Stimulated activated CD4-positive, alpha-beta T cell treated with anti-CD3 and anti-CD28 coated beads, Interleukin-2, amount 100 ng/mL, for 4 hours (primary cell): ENCODE data around the gene HSPH1.
A peak's percentile ranks its signal among the peaks of the same experiment; 100 is the strongest.

Source experiments
- DNase-seq: peaks from one replicate; pipeline ENCODE4 v3.0.0-alpha.2; 2020; ENCODE audit warnings: low read depth

HSPH1 gene

GRCh38 chr13:31161557-31162150 is at the start of gene HSPH1:
Gene HSPH1, minus strand, starts transcription at chr13:31161904. Its CDS starts 322 bp downstream, at chr13:31161582.
- peak; percentile 99 for DNase-seq

GRCh38 chr13:31209841-31210210 is 48.1 kb upstream of the HSPH1 start:
- DNase-seq: no peak

GRCh38 chr13:31209172-31209840 is 47.6 kb upstream of the HSPH1 start:
- DNase-seq: no peak

DNA sequence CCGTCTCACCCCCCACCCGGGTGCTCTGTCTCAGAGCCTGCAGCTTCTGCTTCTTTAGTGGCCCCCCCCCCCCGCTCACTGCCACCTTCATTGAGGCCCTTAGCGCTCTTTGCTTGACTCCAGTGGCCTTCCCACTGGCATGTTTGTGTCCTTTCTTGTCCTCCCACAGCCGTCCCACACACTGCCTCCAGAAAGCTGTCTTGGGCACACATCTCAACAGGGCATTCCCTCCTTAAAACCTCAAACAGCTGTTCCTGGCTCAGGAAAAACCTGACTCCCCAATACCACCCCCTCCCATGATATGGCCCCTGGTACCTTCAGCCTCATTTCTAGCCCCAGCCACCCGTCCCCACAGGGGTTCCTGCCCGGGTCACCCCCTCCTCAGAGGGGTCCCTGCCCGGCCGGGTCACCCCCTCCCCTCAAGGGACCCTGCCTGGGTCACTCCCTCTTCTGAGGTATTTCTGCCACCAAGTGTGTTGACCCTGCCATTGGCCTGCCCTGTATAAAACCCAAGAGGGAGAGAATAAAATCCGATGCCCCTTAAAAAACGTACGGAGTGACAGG is 46.9 kb upstream of the HSPH1 start:
- no peak for DNase-seq

- DNase-seq: no peak
Observed at GRCh38 chr13:31207661-31208552, 46.2 kb upstream of the HSPH1 start.

DNA sequence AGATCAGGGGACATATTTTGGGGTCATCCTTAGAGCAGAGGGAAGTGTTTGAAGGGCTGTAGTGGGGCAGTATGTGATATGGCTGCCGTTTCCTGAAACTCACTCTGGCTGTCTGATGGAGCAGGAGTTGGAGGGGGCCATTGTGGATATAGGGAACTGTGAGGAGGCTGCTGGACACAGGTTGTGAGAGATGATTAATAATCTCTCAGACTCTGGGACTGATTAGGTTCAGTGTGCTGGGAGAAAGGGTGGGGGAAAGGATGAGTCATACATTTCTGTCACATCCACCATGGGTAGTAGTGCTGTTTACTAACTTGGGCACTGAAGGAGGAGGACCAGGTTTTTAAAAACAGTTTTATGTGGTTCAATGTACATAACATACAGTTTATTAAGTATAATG is 42.9 kb upstream of the HSPH1 start:
- DNase-seq: peak; percentile 10

GRCh38 chr13:31201341-31202031 is 39.8 kb upstream of the HSPH1 start:
- no peak for DNase-seq

DNA sequence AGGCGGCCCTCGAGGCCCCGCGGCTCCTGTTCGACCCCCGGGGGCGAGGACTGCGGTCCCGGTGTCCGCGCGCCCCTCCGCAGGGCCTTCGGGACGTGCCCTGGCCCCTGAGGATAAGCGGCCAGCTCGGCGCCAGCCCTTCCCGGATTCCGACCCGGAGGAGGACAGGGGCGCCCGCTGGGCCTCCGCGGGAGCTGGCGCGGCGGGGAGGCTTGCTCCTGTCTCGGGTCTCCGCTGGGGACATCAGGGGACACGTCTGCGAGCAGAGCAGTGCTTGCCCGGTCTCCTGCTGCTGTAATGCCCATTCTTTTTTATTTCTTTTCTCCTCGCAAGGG is 38.9 kb upstream of the HSPH1 start:
- peak; percentile 7 for DNase-seq

- peak; percentile 69 for DNase-seq
Observed at GRCh38 chr13:31199849-31200636, 38.3 kb upstream of the HSPH1 start, which contains the start of gene B3GLCT. Gene B3GLCT, plus strand, starts transcription at chr13:31199975. Its CDS starts 110 bp downstream, at chr13:31200085.

DNA sequence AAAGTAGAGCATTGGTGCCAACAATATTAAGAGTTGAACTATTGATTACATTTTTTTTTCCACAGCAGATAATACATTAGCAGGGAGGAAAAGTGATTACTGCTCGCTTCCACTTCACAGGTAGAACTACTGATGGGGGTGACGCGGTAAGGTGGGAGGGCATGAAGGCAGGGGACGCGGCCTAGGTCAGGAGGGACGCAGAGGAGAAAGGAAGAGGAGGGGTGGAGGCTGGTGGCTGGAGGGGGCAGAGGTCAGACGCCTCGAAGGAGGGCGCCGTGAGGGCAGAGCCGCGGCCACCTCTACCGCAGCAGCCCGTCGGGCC is 37.8 kb upstream of the HSPH1 start:
- DNase-seq: no peak

GRCh38 chr13:31198519-31198918 is 36.8 kb upstream of the HSPH1 start:
- no peak for DNase-seq

- no peak for DNase-seq
Observed at GRCh38 chr13:31196992-31197391, 35.3 kb upstream of the HSPH1 start.

GRCh38 chr13:31195616-31196015 is 33.9 kb upstream of the HSPH1 start:
- no peak for DNase-seq

DNA sequence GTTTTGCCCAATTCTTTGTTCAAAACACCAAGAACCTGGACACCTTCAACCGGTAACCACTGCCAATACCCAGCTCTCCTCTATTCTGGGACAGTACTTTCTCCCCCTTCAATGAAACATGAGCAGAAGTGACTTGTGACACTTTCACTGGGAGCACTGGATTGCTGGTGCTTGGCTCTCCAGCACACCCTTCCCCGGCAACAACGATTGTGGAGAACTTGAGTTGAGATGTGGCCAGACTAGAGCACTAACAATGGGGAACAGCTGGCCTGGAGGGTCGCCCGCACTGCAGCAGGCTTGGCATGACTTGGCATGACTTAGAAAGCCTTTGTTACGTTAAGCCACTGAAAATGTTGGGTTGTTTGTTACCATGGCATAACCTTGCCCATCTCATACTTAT is 30.6 kb upstream of the HSPH1 start:
- DNase-seq: no peak

- DNase-seq: no peak
Observed at GRCh38 chr13:31191748-31192147, 30.0 kb upstream of the HSPH1 start.

GRCh38 chr13:31184981-31185645 is 23.4 kb upstream of the HSPH1 start:
- DNase-seq: no peak

DNA sequence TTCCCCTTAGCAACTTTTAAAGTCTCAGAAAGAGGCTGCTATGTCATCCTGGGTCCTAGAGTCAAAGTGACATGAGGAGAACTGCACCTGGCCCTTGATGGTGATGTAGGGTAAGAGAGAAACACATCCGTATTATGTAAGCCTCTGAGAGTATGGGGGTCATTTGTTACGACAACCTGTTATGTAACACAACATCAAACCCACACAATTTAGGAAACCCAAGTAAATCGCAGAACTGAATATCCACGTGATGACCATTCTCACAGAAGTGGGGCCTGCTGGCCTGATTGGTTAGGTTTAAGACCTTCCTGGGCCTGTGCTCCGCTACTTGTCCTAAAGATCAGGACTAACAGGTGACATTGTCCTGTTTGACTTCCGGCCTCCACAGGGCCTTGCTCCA is 22.7 kb upstream of the HSPH1 start:
- no peak for DNase-seq

GRCh38 chr13:31182987-31183386 is 21.3 kb upstream of the HSPH1 start:
- DNase-seq: no peak

GRCh38 chr13:31179754-31180153 is 18.1 kb upstream of the HSPH1 start:
- DNase-seq: no peak

GRCh38 chr13:31179241-31179640 is 17.5 kb upstream of the HSPH1 start:
- no peak for DNase-seq
